CD4-positive, alpha-beta T cell (primary cell): ENCODE results near the gene MTOR. TPM values are rescaled to one million over a fixed set of nuclear protein-coding genes. Genes with fewer than 3 reads are reported as not detected.
A peak's percentile ranks its signal among the peaks of the same experiment; 100 is the strongest.
"Not testable (repeated sequence)": the region's sequence is repeated elsewhere in the genome, so short reads cannot be mapped to it uniquely, and the experiment has no call there.

Experiments
- ATAC-seq: fragments of 200-7000 bp; cut with Tn5 transposase; one replicate; pipeline ENCODE4 v1.10.0; 2022; ENCODE audit warnings: mild to moderate bottlenecking; ENCODE audit not compliant: poor library complexity
- CTCF ChIA-PET: fragments of 350-600 bp; sonication (Branson Sonifier 250); formaldehyde crosslinking; loops from one replicate; lab custom pipeline; 2021; ENCODE audit warnings: antibody characterized with exemption, inconsistent platforms; lab: Charles Lee
- POLR2A ChIA-PET: fragments of 350-600 bp; sonication (Branson Sonifier 250); formaldehyde crosslinking; loops from one replicate; lab custom pipeline; 2021; ENCODE audit warnings: antibody characterized with exemption, inconsistent platforms; lab: Charles Lee
- DNase-seq, 14 experiments: peaks; one replicate each; pipeline ENCODE4 v3.0.0-alpha.2; 2013 to 2020; ENCODE audit warnings: mixed read lengths in 2 of 14
- H3K27ac ChIP-seq, 2 donors: one replicate each; pipeline versions ENCODE4 v1.5.1 to v1.7.0; 2013; ENCODE audit warnings: low read length in 2 of 2, low read depth in 1 of 2, mild to moderate bottlenecking in 1 of 2
- H3K27me3 ChIP-seq, 2 experiments: 1 replicate in 1 of 2; 2 replicates in 1 of 2; pipeline versions ENCODE4 v1.6.1 to v1.7.0; 2013; ENCODE audit warnings: low read length in 2 of 2, control low read depth in 1 of 2, mild to moderate bottlenecking in 1 of 2, moderate library complexity in 1 of 2; ENCODE audit not compliant: insufficient read depth in 2 of 2, control insufficient read depth in 1 of 2
- H3K36me3 ChIP-seq: one replicate; pipeline ENCODE4 v1.6.1; 2013; ENCODE audit warnings: low read length, control low read depth; ENCODE audit not compliant: insufficient read depth
- H3K4me1 ChIP-seq: one replicate; pipeline ENCODE4 v1.6.1; 2013; ENCODE audit warnings: low read length, control low read depth; ENCODE audit not compliant: insufficient read depth
- H3K4me3 ChIP-seq: one replicate; pipeline ENCODE4 v1.5.1; 2013; ENCODE audit warnings: mild to moderate bottlenecking, low read length, moderate library complexity
- H3K9me3 ChIP-seq, 2 experiments: 1 replicate in 1 of 2; 2 replicates in 1 of 2; pipeline versions ENCODE4 v1.6.1 to v1.7.0; 2013; ENCODE audit warnings: low read length in 2 of 2, mild to moderate bottlenecking in 2 of 2, control low read depth in 1 of 2, moderate library complexity in 1 of 2; ENCODE audit not compliant: control insufficient read depth in 1 of 2, insufficient read depth in 1 of 2
- H3K27ac Mint-ChIP-seq: one replicate; pipeline ENCODE4 v1.8.0; 2020; ENCODE audit warnings: mixed read lengths
- H3K27me3 Mint-ChIP-seq: one replicate; pipeline ENCODE4 v1.8.0; 2021; ENCODE audit warnings: mixed read lengths
- H3K36me3 Mint-ChIP-seq: one replicate; pipeline ENCODE4 v1.8.0; 2021; ENCODE audit warnings: low read depth, mixed read lengths
- H3K4me1 Mint-ChIP-seq: one replicate; pipeline ENCODE4 v1.8.0; 2021; ENCODE audit warnings: low read depth, mixed read lengths
- H3K4me3 Mint-ChIP-seq: one replicate; pipeline ENCODE4 v1.8.0; 2020; ENCODE audit warnings: mild to moderate bottlenecking, mixed read lengths
- H3K9me3 Mint-ChIP-seq: one replicate; pipeline ENCODE4 v1.8.0; 2020; ENCODE audit warnings: mixed read lengths
- intact Hi-C, 2 experiments: fragments of 100-400 bp; cut with DNase I in 1 of 2; cut with micrococcal nuclease in 1 of 2; formaldehyde crosslinking; loops; one replicate each; pipeline versions ENCODE4 v1.15.1 to v1.9.0; 2023 to 2025; cut with DNase I, micrococcal nuclease
- total RNA-seq, 174 experiments: library from RNA in 2 of 174; stranded (reverse) in 2 of 174; gene quantifications; one replicate each; pipeline ENCODE4 v1.2.3 and lab custom pipeline; 2021 to 2026
- TF ChIP-seq, protein P1 (sequence below): fragments of 200-600 bp; IDR thresholded peaks from one replicate; pipeline ENCODE4 v1.8.0; 2022; ENCODE audit warnings: antibody characterized with exemption, mild to moderate bottlenecking

Gene MTOR
- total RNA-seq, 2 experiments from 2014 or later: 27.3 to 28.9 TPM

DNA sequence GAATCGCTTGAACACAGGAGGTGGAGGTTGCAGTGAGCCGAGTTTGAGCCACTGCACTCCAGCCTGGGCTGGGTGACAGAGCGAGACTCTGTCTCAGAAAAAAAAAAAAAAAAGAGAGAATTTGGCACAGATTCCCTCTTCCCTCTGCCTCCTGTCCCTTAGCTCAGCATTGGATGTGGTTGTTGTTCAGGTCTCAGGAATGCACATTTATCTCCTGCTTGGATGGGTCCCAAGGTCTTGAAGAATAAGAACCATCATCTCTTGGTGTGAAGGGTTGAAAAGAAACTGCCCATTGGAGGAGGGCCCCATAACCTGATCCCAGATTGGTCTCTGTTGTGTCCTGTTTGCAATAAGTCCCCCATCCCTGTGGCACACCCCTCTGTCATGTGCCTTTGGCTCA lies 45.5 kb upstream of the MTOR start:
- Mint-ChIP-seq H3K27ac (no peak overlapping the region), H3K4me1 (peaks cover 14% of the 10 kb centered on the region), H3K4me3 (no peak overlapping the region), H3K36me3 (no peaks in the 10 kb centered on the region), H3K27me3 (no peaks in the 10 kb centered on the region), H3K9me3 (no peaks in the 10 kb centered on the region)
- Histone ChIP-seq H3K4me1 (peaks cover 8% of the 10 kb centered on the region), H3K4me3 (no peak overlapping the region), H3K36me3 (no peaks in the 10 kb centered on the region), H3K9me3 (no peaks in the 10 kb centered on the region), H3K27me3 (no peaks in the 10 kb centered on the region), H3K27ac (no peak overlapping the region)
- ChIA-PET POLR2A (no interaction called here), CTCF (no interaction called here)
- DNase-seq (no peak), ATAC-seq (no peak)
- TF ChIP-seq, protein P1, sequence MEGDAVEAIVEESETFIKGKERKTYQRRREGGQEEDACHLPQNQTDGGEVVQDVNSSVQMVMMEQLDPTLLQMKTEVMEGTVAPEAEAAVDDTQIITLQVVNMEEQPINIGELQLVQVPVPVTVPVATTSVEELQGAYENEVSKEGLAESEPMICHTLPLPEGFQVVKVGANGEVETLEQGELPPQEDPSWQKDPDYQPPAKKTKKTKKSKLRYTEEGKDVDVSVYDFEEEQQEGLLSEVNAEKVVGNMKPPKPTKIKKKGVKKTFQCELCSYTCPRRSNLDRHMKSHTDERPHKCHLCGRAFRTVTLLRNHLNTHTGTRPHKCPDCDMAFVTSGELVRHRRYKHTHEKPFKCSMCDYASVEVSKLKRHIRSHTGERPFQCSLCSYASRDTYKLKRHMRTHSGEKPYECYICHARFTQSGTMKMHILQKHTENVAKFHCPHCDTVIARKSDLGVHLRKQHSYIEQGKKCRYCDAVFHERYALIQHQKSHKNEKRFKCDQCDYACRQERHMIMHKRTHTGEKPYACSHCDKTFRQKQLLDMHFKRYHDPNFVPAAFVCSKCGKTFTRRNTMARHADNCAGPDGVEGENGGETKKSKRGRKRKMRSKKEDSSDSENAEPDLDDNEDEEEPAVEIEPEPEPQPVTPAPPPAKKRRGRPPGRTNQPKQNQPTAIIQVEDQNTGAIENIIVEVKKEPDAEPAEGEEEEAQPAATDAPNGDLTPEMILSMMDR: no peak
- intact Hi-C loops: no loop called here

DNA sequence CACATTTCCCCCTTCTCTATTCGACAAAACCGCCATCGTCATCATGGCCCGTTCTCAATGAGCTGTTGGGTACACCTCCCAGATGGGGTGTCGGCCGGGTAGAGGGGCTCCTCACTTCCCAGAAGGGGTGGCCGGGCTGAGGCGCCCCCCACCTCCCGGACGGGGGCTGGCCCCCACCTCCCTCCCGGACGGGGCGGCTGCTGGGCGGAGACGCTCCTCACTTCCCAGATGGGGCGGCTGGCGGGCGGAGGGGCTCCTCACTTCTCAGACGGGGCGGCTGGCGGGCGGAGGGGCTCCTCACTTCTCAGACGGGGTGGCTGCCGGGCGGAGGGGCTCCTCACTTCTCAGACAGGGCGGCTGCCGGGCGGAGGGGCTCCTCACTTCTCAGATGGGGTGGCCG lies 43.2 kb upstream of the MTOR start:
- DNase-seq, H3K4me3 Mint-ChIP-seq, H3K27ac ChIP-seq, H3K36me3 ChIP-seq, intact Hi-C loops, H3K27me3 ChIP-seq, H3K27me3 Mint-ChIP-seq, H3K9me3 Mint-ChIP-seq, H3K4me3 ChIP-seq, H3K4me1 Mint-ChIP-seq, H3K36me3 Mint-ChIP-seq, H3K27ac Mint-ChIP-seq, CTCF ChIA-PET, H3K9me3 ChIP-seq, POLR2A ChIA-PET, ATAC-seq, H3K4me1 ChIP-seq: not testable (repeated sequence)

DNA sequence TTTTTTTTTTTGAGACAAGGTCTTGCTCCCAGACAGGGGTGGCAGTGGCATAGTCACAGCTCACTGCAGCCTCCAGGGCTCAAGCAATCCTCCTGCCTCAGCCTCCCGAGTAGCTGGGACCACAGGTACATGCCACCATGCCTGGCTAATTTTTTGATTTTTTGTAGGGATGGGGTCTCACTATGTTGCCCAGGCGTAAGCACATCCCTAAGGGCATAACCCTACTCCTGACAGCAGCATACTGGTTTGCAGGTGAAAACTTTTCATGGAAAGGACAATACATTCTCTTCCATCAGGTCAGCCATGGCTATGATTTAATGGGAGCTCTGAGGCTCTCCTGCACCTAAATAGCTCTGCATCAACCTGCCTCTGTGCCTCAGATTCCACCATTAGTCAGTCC lies 40.0 kb upstream of the MTOR start:
- Histone ChIP-seq H3K36me3 (no peaks in the 10 kb centered on the region), H3K4me3 (no peak overlapping the region), H3K27me3 (no peaks in the 10 kb centered on the region), H3K4me1 (peaks cover 7% of the 10 kb centered on the region), H3K27ac (no peak overlapping the region), H3K9me3 (no peaks in the 10 kb centered on the region)
- CTCF ChIA-PET: no interaction called here
- Mint-ChIP-seq H3K27me3 (no peaks in the 10 kb centered on the region), H3K27ac (peak overlapping the region; percentile 27), H3K4me3 (no peak overlapping the region), H3K4me1 (peaks cover 12% of the 10 kb centered on the region), H3K9me3 (no peaks in the 10 kb centered on the region), H3K36me3 (no peaks in the 10 kb centered on the region)
- no peak for DNase-seq
- ATAC-seq: no peak
- TF ChIP-seq, protein P1: no peak
- POLR2A ChIA-PET: no interaction called here
- intact Hi-C loops: no loop called here

DNA sequence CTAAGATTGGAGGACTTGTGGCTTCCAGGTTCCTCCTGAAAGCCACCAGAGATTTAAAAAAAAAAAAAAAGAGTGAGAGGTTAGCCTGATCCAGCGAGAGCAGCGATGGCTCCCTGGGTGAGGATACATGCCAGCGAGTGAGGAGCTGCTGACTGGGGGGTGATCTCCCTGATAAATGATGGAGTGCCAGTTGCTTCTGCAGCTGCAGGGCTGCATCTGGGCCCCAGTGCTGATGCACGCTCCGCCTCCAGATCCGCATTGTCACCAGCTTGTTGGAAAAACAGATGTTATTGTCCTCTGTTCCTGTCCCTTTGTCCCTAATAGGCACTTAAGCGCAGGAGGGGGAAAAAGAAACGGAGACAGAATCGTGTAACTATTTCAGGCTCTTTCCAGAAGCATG lies 39.2 kb upstream of the MTOR start:
- Histone ChIP-seq H3K9me3 (no peaks in the 10 kb centered on the region), H3K4me1 (peaks cover 7% of the 10 kb centered on the region), H3K36me3 (no peaks in the 10 kb centered on the region), H3K4me3 (no peak overlapping the region), H3K27me3 (no peaks in the 10 kb centered on the region), H3K27ac (no peak overlapping the region)
- Mint-ChIP-seq H3K27ac (no peak overlapping the region), H3K9me3 (no peaks in the 10 kb centered on the region), H3K4me3 (no peak overlapping the region), H3K36me3 (no peaks in the 10 kb centered on the region), H3K4me1 (peaks cover 12% of the 10 kb centered on the region), H3K27me3 (no peaks in the 10 kb centered on the region)
- TF ChIP-seq, protein P1: no peak
- ATAC-seq (no peak), DNase-seq (no peak)
- CTCF ChIA-PET: no interaction called here
- intact Hi-C loops: no loop called here
- POLR2A ChIA-PET: no interaction called here
